Measurements from ENCODE around the gene AK5.

AK5 gene

DNA sequence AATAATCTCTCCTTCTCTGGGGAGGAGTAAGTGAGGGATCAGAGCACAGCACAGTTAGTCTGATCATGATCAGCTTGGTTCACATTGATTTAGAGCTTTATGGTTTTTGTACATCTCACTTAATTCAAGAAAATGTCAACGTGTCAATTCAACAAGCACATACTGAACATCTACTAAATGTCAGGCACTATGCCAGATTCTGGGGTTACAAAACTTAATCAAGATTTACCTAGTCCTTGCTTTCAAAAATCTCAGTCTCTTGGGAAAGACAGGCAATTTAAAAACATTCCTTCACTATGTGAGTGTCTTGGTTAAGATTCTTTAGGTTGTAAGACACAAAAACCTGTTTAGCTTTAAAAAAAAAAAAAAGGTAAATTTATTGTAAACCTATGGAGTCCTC lies 181.4 kb downstream of the AK5 start:
- no peak overlapping the region for H3K27ac ChIP-seq
- H3K4me3 ChIP-seq, result no peak overlapping the region
- no peak for DNase-seq (ENCODE audit: low spot score)
- no peak for TF ChIP-seq CTCF (IDR thresholded peaks at IDR 0.05)

DNA sequence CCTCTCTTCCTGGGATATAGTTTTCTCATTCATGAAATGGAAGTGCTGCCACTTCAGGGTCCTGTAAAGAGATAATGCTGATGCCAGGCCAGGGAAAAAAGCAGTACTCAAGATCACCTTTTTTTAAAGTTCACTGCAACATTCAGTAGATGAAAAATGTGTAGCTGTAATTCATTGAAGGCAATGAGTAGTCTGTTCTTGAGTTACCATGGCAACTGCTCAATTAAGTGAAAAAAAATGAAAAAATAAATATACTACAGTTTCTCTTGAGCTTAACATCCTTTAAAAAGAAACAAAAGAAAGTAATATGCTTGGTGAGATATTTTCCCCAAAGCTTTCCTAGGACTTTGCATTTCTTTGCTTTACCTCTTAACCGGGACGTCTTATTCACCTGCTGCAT lies 183.3 kb downstream of the AK5 start:
- Histone ChIP-seq H3K27ac (no peak overlapping the region), H3K4me3 (no peak overlapping the region)
- TF ChIP-seq CTCF (IDR thresholded peaks at IDR 0.05), result no peak
- DNase-seq (ENCODE audit: low spot score), result no peak

DNA sequence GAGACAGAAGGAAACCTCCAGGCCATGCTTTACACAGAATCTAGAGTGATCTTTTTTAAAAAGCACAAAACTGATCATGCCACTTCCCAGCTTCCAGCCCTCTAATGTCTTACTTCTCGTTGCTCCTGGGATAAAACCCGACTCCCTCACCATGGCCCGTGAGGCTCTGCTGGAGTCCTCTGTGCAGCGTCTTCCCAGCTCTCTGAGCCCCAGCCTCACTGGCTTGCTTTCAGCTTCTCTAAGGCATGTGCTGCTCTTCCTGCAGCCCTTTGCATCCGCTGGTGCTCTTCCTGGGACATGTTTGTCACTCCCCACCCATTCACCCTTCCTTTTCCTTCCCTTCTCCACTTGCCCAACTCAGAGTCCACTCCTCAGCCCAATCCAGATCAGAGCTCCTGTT lies 184.1 kb downstream of the AK5 start:
- no peak for TF ChIP-seq CTCF (IDR thresholded peaks at IDR 0.05)
- DNase-seq (ENCODE audit: low spot score), result no peak
- no peak overlapping the region for H3K4me3 ChIP-seq
- no peak overlapping the region for H3K27ac ChIP-seq

GRCh38 chr1:77467021-77467595 lies 185.3 kb downstream of the AK5 start:
- no peak for DNase-seq (ENCODE audit: low spot score)
- Histone ChIP-seq H3K27ac (no peak overlapping the region), H3K4me3 (no peak overlapping the region)
- TF ChIP-seq CTCF (IDR thresholded peaks at IDR 0.05), result no peak

DNA sequence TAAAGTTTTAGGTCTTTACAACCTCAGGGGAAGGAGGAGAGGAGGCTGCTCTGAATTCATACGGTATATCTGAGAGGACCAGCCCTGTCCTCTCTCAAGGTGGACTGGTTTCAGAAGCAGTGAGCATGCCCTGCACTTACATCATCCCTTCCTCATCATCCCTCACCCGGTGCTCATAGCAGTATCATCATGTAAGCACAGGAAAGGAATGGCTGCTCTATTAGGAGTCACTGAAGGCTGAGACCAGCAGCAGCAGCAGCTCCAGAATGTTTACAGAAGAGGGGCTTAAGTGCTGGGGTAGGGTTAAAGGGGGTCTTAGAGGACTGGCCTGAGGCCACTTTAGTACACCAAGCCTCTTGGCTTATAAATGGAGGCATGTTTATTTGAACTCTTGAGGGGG lies 185.9 kb downstream of the AK5 start:
- Histone ChIP-seq H3K4me3 (no peak overlapping the region), H3K27ac (peak overlapping the region; percentile 60)
- TF ChIP-seq CTCF (IDR thresholded peaks at IDR 0.05), result no peak
- DNase-seq (ENCODE audit: low spot score), result no peak

DNA sequence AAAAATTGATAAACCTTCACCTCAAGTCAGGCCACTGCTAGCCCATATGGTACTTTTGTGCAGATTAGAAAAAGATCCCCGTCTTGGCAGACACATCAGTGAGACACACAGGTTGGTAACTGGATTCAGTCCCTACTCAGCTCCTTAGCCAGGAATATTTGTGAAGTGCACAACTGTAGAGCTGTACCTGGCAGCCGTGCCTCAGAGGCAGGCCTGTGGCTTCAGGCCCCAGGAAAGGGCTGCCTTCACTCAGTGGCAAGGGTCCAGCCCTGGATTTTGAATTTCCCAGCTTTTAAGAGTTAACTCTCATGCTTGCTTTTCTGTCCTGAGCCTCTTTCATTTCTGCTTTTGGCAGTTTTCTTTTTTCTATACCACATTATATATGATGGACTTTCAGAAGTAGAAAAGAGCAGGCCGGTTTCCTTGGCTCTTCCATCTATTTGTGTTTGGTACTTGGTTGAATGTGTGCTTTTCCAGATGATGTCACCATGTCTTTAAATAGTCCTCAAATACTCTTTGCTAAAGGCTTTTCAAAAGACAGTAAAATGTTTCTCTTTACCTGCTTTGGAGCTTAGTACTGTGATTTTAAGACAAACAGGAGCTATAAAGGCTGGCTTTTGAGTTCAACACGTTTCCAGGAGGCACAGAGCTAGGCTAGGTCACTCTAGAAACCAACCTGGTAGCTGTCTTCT lies 186.6 kb downstream of the AK5 start:
- H3K27ac ChIP-seq, result peak overlapping the region; percentile 60
- H3K4me3 ChIP-seq, result no peak overlapping the region
- DNase-seq (ENCODE audit: low spot score), result no peak
- TF ChIP-seq CTCF (IDR thresholded peaks at IDR 0.05), result no peak
